ENCODE results near the gene GINM1. TPM values are rescaled to one million over a fixed set of nuclear protein-coding genes. Genes with fewer than 3 reads are reported as not detected.

The GINM1 gene
- total RNA-seq = 10 to 100 TPM; 16.8 to 43.5 (median 28.2) TPM

GRCh38 chr6:149565527-149566409 lies at the start of gene GINM1:
GINM1 (plus strand) TSS chr6:149566375; CDS start chr6:149566415, 40 bp downstream.
- H3K27ac ChIP-seq = peak within 1 kb of the TSS; percentile 93 to 98 (median 96)
- no peaks in the 10 kb centered on the region for H3K36me3 ChIP-seq
- intact Hi-C loops (cut with DNase I) = no loop called here
- peak within 1 kb of the TSS; percentile 88 to 99 (median 92) for H3K4me3 ChIP-seq
- peak; percentile 51 for DNase-seq
- 0 to 1% methylated on average over 24 to 26 of the region's 59 CpGs for WGBS, 2 donors
- no peaks in the 10 kb centered on the region for H3K9me3 ChIP-seq
- peaks cover 9 to 44% (median 10%) of the 10 kb centered on the region in 3 donors for H3K4me1 ChIP-seq
- TF ChIP-seq CTCF (IDR thresholded peaks at IDR 0.05) = peak in 5 of 6 experiments; percentile 44 to 66 (median 52)
- no peak for TF ChIP-seq POLR2A (IDR thresholded peaks at IDR 0.05)
- no peaks in the 10 kb centered on the region for H3K27me3 ChIP-seq

GRCh38 chr6:149529650-149530049 lies 36.5 kb upstream of the GINM1 start:
- Histone ChIP-seq H3K9me3 (no peaks in the 10 kb centered on the region), H3K27me3 (no peaks in the 10 kb centered on the region), H3K36me3 (peaks cover 0 to 100% (median 44%) of the 10 kb centered on the region in 3 donors), H3K4me3 (no peak overlapping the region), H3K4me1 (no peaks in the 10 kb centered on the region), H3K27ac (no peak overlapping the region)
- intact Hi-C loops (cut with DNase I) = no loop called here
- TF ChIP-seq POLR2A (IDR thresholded peaks at IDR 0.05) (no peak), CTCF (IDR thresholded peaks at IDR 0.05) (no peak)
- 94 to 95% methylated on average over 5 of the region's 5 CpGs for WGBS, 2 donors
- DNase-seq = no peak

GRCh38 chr6:149534742-149535141 lies 31.4 kb upstream of the GINM1 start:
- no peak overlapping the region for H3K4me3 ChIP-seq
- H3K4me1 ChIP-seq = no peaks in the 10 kb centered on the region
- 85 to 96% methylated on average over 1 of the region's 1 CpG for WGBS, 2 donors
- H3K27ac ChIP-seq = no peak overlapping the region
- H3K9me3 ChIP-seq = no peaks in the 10 kb centered on the region
- peaks cover 0 to 100% (median 50%) of the 10 kb centered on the region in 3 donors for H3K36me3 ChIP-seq
- no peak for DNase-seq
- no peaks in the 10 kb centered on the region for H3K27me3 ChIP-seq
- TF ChIP-seq CTCF (IDR thresholded peaks at IDR 0.05) (no peak), POLR2A (IDR thresholded peaks at IDR 0.05) (no peak)
- intact Hi-C loops (cut with DNase I) = no loop called here

- peaks cover 0 to 39% (median 23%) of the 10 kb centered on the region in 3 donors for H3K4me1 ChIP-seq
- H3K27ac ChIP-seq = no peak overlapping the region
- intact Hi-C loops (cut with DNase I) = no loop called here
- 67 to 84% methylated on average over 2 of the region's 2 CpGs for WGBS, 2 donors
- no peaks in the 10 kb centered on the region for H3K9me3 ChIP-seq
- no peak for DNase-seq
- no peak overlapping the region for H3K4me3 ChIP-seq
- peaks cover 0 to 53% (median 17%) of the 10 kb centered on the region in 3 donors for H3K36me3 ChIP-seq
- TF ChIP-seq CTCF (IDR thresholded peaks at IDR 0.05) (no peak), POLR2A (IDR thresholded peaks at IDR 0.05) (no peak)
- H3K27me3 ChIP-seq = no peaks in the 10 kb centered on the region
These were observed 25.0 kb upstream of the GINM1 start for GRCh38 chr6:149541139-149541538.

GRCh38 chr6:149544646-149545257 lies 21.4 kb upstream of the GINM1 start:
- peak in 1 of 6 experiments; percentile 4 for TF ChIP-seq CTCF (IDR thresholded peaks at IDR 0.05)
- TF ChIP-seq POLR2A (IDR thresholded peaks at IDR 0.05) = no peak
- Histone ChIP-seq H3K4me3 (peak overlapping the region; percentile 57 to 96 (median 84)), H3K27ac (peak overlapping the region; percentile 87 to 97 (median 96)), H3K9me3 (no peaks in the 10 kb centered on the region), H3K36me3 (peaks cover 0 to 17% (median 7%) of the 10 kb centered on the region in 3 donors), H3K4me1 (peaks cover 2 to 45% (median 23%) of the 10 kb centered on the region in 3 donors), H3K27me3 (no peaks in the 10 kb centered on the region)
- no peak for DNase-seq
- 20 to 22% methylated on average over 12 of the region's 12 CpGs for WGBS, 2 donors
- intact Hi-C loops (cut with DNase I) = no loop called here

Data from esophagus squamous epithelium (tissue), 5 donors.